HG02840 (cell line): ENCODE data around the gene CACNB1.
A peak's percentile ranks its signal among the peaks of the same experiment; 100 is the strongest.

Experiments
- ATAC-seq: cut with Tn5 transposase; IDR thresholded peaks from one replicate; pipeline ENCODE4 v1.9.1; 2021; ENCODE audit warnings: mild to moderate bottlenecking, moderate library complexity, moderate number of reproducible peaks; ENCODE audit not compliant: unreplicated experiment, low FRiP score

The CACNB1 gene

DNA sequence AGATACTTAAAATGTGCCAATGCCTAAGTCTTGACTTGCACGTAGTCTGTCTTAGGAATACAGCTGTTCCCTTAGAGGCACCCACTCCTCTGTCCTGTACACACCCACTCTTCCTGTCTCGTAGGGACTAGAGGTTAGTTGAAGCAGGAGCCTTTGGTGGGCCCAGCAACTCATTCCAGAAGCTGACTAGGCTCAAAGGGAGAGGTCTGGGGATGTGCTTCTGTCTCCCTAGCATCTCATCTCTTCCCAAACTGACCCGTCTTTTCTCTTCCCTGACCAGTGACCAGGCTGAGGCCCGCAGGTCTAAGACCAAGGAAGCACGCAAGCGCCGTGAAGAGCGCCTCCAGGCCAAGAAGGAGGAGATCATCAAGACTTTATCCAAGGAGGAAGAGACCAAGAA lies 6.8 kb upstream of the CACNB1 start:
- no peak for ATAC-seq

- no peak for ATAC-seq
Observed at GRCh38 chr17:39200957-39201510, 3.6 kb upstream of the CACNB1 start.

GRCh38 chr17:39200070-39200879 lies 2.8 kb upstream of the CACNB1 start, which contains the start of gene RPL19:
Gene RPL19 (plus strand): TSS chr17:39200283. CDS start chr17:39200345, 62 bp downstream.
- ATAC-seq: peak; percentile 69

DNA sequence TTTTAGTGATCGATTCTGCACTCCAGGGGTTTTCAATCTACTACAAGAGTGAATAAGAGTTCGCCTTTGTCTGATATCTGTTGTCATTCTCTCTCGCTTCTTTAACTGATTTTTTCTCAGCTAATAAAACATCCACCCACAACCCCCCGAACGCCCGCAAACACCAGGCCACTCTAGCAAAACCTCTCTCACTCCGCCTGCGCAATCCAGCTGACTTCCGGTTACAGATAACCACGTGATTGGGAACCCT lies 2.3 kb upstream of the CACNB1 start:
- peak; percentile 73 for ATAC-seq

DNA sequence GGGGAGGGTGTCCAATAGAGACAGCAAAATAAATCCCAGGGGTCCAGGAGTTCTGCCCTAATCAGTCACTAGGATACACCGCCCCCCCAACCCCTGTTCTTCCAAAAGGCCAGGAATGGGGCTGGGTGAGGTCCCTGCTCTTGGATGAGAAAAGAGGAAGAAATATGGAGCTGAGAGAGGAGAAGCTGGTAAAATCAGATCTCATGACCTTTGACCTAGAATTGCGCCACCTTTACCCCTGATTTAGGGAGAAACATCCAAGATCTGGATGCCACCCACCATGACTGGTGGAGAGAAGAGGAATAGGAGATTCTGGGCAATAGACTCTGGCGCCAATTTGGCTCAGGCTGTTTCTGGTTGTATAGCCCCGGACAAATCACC lies 707 bp upstream of the CACNB1 start:
- ATAC-seq: no peak

GRCh38 chr17:39196808-39197291 lies 619 bp downstream of the CACNB1 start:
- no peak for ATAC-seq

- ATAC-seq: no peak
Observed at GRCh38 chr17:39196241-39196807, 1.1 kb downstream of the CACNB1 start.

DNA sequence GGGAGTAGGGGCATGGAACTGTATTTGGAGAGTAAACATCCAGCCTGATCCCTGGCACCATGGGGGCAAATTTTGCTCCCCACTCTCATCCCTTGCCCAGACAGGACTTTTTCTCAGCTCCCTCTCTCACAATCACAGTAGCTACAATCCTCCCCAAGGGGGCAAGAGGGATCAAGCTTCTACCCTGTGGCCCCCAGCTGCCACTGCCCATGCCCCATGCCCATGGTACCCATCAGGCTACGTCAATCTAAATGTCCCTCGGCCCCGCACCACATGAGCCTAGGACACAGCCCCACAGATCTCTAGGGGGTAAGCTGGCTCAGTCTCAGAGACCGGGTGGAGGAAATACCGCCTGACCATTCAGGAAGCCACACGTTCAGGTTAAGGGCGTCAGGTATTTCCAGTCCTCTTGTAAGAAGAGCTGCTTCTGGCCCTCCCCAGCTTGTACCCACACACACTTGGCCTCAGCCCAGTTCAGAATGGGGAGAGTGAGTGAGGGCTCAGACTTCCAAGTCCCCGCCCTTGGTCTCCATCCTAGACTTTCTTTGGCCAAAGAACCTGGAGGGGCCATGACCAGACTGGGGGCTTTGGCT lies 1.8 kb downstream of the CACNB1 start:
- ATAC-seq: no peak

DNA sequence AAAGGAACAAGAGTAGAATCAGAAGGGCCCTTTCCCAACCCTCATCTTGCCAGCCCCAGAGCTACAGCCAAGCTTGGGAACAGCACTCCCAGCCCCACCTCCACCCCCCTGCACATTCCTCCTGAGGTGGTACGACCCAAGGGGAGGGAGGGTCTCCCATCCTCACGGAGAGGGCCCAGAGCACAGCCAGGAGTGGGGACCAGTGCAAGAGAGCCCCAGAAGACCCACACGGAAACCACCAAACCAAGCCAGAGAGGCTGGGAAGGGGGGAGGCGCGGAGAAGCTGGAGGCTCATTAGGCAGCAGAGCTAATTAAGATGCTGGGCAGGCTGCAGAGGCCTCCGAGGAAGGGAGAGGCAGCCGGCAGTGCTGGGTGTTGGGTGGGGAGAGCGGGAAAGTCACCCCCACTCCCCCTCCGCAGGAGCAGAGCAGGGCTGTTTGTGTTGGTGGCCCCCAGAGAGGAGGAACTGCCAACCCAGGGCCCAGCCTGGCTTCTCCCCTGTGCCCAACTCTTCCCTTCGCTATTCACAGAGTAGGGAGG lies 2.4 kb downstream of the CACNB1 start:
- ATAC-seq: no peak

DNA sequence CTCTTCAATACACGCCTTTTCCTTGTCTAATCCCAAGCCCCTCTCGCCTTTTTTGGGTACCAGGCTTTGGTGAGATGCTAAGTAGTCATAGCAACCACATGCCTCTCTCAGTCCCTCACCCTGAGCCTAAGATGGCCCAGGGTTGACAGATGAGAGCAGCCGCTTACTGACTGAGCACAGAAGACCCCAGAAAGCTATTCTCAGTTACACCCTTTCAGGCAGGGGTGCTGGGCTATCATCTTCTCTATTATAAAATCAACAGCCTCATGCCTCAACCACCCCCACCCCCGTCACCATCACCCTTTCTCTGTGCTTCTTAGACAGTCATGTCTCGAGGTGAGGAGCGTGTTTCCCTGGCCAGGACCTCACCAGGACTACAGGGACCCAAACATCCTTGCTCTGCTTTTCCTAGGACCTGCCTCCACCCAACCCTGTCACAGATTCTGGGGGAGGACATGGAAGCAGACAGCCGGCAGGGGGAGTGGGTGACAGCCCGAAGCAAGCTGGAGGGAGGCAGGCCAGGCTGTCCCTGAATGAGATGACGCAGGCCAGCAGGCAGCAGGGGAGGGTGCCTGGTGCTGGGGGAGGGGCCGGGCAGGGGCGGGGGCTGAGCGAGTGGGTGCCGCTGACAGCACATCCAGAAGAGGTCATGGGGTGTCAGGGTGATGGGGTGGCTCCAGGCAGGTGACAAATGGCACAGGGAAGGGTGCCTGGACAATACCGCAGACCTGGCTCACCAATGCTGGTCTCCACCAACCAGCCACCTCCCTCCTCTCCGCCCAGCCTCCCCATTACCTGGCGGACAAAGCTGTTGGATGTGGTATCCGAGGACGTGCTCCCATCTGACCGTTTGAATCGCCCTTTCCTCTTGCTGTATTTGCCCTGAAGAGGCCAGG lies 3.1 kb downstream of the CACNB1 start:
- ATAC-seq: no peak

GRCh38 chr17:39193346-39193745 lies 4.1 kb downstream of the CACNB1 start:
- ATAC-seq: no peak

GRCh38 chr17:39192901-39193300 lies 4.6 kb downstream of the CACNB1 start:
- ATAC-seq: no peak

- ATAC-seq: no peak
Observed at GRCh38 chr17:39191750-39192510, 5.5 kb downstream of the CACNB1 start.

- no peak for ATAC-seq
Observed at GRCh38 chr17:39187152-39187830, 10.2 kb downstream of the CACNB1 start.

GRCh38 chr17:39186481-39187002 lies 10.9 kb downstream of the CACNB1 start:
- ATAC-seq: no peak

DNA sequence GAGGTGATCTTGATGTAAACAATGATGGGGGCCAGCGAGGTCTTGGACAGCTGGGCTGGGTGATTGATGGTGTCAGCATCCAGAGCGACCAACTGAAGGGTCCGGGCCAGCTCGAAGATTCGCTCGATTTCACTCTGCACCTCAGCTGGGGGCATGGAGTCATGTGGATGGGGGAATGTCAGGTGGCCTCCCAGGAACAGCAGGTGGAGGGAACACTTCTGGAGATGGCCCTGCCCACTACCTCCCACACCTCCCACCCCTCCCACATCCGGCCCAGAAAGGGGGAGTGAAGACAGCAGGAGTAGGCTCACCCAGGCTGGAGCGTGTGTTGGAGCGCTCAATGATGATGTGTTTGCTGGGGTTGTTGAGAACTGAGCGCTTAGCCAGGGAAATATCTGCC lies 13.7 kb downstream of the CACNB1 start:
- ATAC-seq: no peak

GRCh38 chr17:39183045-39183444 lies 14.4 kb downstream of the CACNB1 start:
- ATAC-seq: no peak

GRCh38 chr17:39181303-39181702 lies 16.2 kb downstream of the CACNB1 start:
- no peak for ATAC-seq

GRCh38 chr17:39178536-39178935 lies 18.9 kb downstream of the CACNB1 start:
- no peak for ATAC-seq
